ENCODE data around the gene KCNIP1. TPM values are rescaled to one million over a fixed set of nuclear protein-coding genes. Genes with fewer than 3 reads are reported as not detected.
A peak's percentile ranks its signal among the peaks of the same experiment; 100 is the strongest.

KCNIP1 gene
- total and polyA plus RNA-seq, 4 donors, result 0.13 to 1.8 (median 0.72) TPM

GRCh38 chr5:170532935-170533334 lies 29.1 kb downstream of the KCNIP1 start:
- DNase-seq (peak in 1 of 3 donors; percentile 8), ATAC-seq (ENCODE audit: insufficient read depth, low FRiP score) (no peak)
- H3K27ac ChIP-seq (ENCODE audit: low read depth in 1 of 2, low read length in 1 of 2), result no peak overlapping the region
- no peak overlapping the region for H3K9ac ChIP-seq (ENCODE audit: insufficient read depth in 1 of 2, low read length in 2 of 2)
- 73 to 89% methylated on average over 3 of the region's 3 CpGs for WGBS, 2 donors
- no peaks in the 10 kb centered on the region for H3K27me3 ChIP-seq (ENCODE audit: control insufficient read depth in 3 of 3, insufficient read depth in 3 of 3, low read length in 2 of 3)
- H3K4me3 ChIP-seq, result no peak overlapping the region
- no peak for TF ChIP-seq CTCF (IDR thresholded peaks at IDR 0.05; ENCODE audit: control extremely low read depth, extremely low read depth)
- H3K4me1 ChIP-seq (ENCODE audit: control insufficient read depth in 5 of 5, insufficient read depth in 5 of 5, low read length in 5 of 5), result no peaks in the 10 kb centered on the region
- no peaks in the 10 kb centered on the region for H3K9me3 ChIP-seq (ENCODE audit: control insufficient read depth in 4 of 4, insufficient read depth in 3 of 4, low read length in 3 of 4)
- H3K36me3 ChIP-seq (ENCODE audit: control insufficient read depth in 4 of 4, insufficient read depth in 4 of 4, low read length in 4 of 4), result no peaks in the 10 kb centered on the region

- no peak for TF ChIP-seq CTCF (IDR thresholded peaks at IDR 0.05; ENCODE audit: control extremely low read depth, extremely low read depth)
- DNase-seq (no peak), ATAC-seq (ENCODE audit: insufficient read depth, low FRiP score) (no peak)
- H3K27ac ChIP-seq (ENCODE audit: low read depth in 1 of 2, low read length in 1 of 2), result no peak overlapping the region
- no peaks in the 10 kb centered on the region for H3K36me3 ChIP-seq (ENCODE audit: control insufficient read depth in 4 of 4, insufficient read depth in 4 of 4, low read length in 4 of 4)
- WGBS, 2 donors, result 79 to 87% methylated on average over 5 of the region's 5 CpGs
- no peaks in the 10 kb centered on the region for H3K4me1 ChIP-seq (ENCODE audit: control insufficient read depth in 5 of 5, insufficient read depth in 5 of 5, low read length in 5 of 5)
- no peak overlapping the region for H3K9ac ChIP-seq (ENCODE audit: insufficient read depth in 1 of 2, low read length in 2 of 2)
- H3K4me3 ChIP-seq, result no peak overlapping the region
- H3K9me3 ChIP-seq (ENCODE audit: control insufficient read depth in 4 of 4, insufficient read depth in 3 of 4, low read length in 3 of 4), result no peaks in the 10 kb centered on the region
- no peaks in the 10 kb centered on the region for H3K27me3 ChIP-seq (ENCODE audit: control insufficient read depth in 3 of 3, insufficient read depth in 3 of 3, low read length in 2 of 3)
These were observed 29.6 kb downstream of the KCNIP1 start for GRCh38 chr5:170533383-170533782.

GRCh38 chr5:170534177-170534576 lies 30.4 kb downstream of the KCNIP1 start:
- Histone ChIP-seq H3K4me3 (no peak overlapping the region), H3K27ac (ENCODE audit: low read depth in 1 of 2, low read length in 1 of 2) (no peak overlapping the region), H3K9ac (ENCODE audit: insufficient read depth in 1 of 2, low read length in 2 of 2) (no peak overlapping the region), H3K27me3 (ENCODE audit: control insufficient read depth in 3 of 3, insufficient read depth in 3 of 3, low read length in 2 of 3) (no peaks in the 10 kb centered on the region), H3K9me3 (ENCODE audit: control insufficient read depth in 4 of 4, insufficient read depth in 3 of 4, low read length in 3 of 4) (no peaks in the 10 kb centered on the region), H3K4me1 (ENCODE audit: control insufficient read depth in 5 of 5, insufficient read depth in 5 of 5, low read length in 5 of 5) (no peaks in the 10 kb centered on the region), H3K36me3 (ENCODE audit: control insufficient read depth in 4 of 4, insufficient read depth in 4 of 4, low read length in 4 of 4) (no peaks in the 10 kb centered on the region)
- DNase-seq (peak in 1 of 3 donors; percentile 12), ATAC-seq (ENCODE audit: insufficient read depth, low FRiP score) (no peak)
- no peak for TF ChIP-seq CTCF (IDR thresholded peaks at IDR 0.05; ENCODE audit: control extremely low read depth, extremely low read depth)
- 31 to 33% methylated on average over 2 of the region's 2 CpGs for WGBS, 2 donors

GRCh38 chr5:170534941-170535340 lies 31.1 kb downstream of the KCNIP1 start:
- no peak overlapping the region for H3K4me3 ChIP-seq
- DNase-seq (peak in 1 of 3 donors; percentile 6), ATAC-seq (ENCODE audit: insufficient read depth, low FRiP score) (no peak)
- H3K27me3 ChIP-seq (ENCODE audit: control insufficient read depth in 3 of 3, insufficient read depth in 3 of 3, low read length in 2 of 3), result no peaks in the 10 kb centered on the region
- H3K36me3 ChIP-seq (ENCODE audit: control insufficient read depth in 4 of 4, insufficient read depth in 4 of 4, low read length in 4 of 4), result no peaks in the 10 kb centered on the region
- H3K4me1 ChIP-seq (ENCODE audit: control insufficient read depth in 5 of 5, insufficient read depth in 5 of 5, low read length in 5 of 5), result no peaks in the 10 kb centered on the region
- WGBS, 2 donors, result 89 to 94% methylated on average over 7 of the region's 7 CpGs
- H3K9me3 ChIP-seq (ENCODE audit: control insufficient read depth in 4 of 4, insufficient read depth in 3 of 4, low read length in 3 of 4), result no peaks in the 10 kb centered on the region
- TF ChIP-seq CTCF (IDR thresholded peaks at IDR 0.05; ENCODE audit: control extremely low read depth, extremely low read depth), result no peak
- H3K9ac ChIP-seq (ENCODE audit: insufficient read depth in 1 of 2, low read length in 2 of 2), result no peak overlapping the region
- H3K27ac ChIP-seq (ENCODE audit: low read depth in 1 of 2, low read length in 1 of 2), result no peak overlapping the region

Data from lung (tissue), 12 donors.